NCI-H2081 treated with DMSO at 0.1 percent for 48 hours (cell line): ENCODE measurements around the gene PRPF19.

Experiments
- DNase-seq: peaks from one replicate; lab custom pipeline; 2025; lab: John Stamatoyannopoulos, UW

PRPF19 gene

GRCh38 chr11:60937811-60938210, 31.4 kb upstream of the PRPF19 start:
- DNase-seq = no peak

- DNase-seq = no peak
Measured at GRCh38 chr11:60937144-60937527, 30.8 kb upstream of the PRPF19 start.

GRCh38 chr11:60936467-60937143, 30.2 kb upstream of the PRPF19 start:
- no peak for DNase-seq

GRCh38 chr11:60935676-60936442, 29.5 kb upstream of the PRPF19 start:
- no peak for DNase-seq

- DNase-seq = no peak
Measured at GRCh38 chr11:60934790-60935605, 28.6 kb upstream of the PRPF19 start.

- no peak for DNase-seq
Measured at GRCh38 chr11:60934124-60934789, 27.9 kb upstream of the PRPF19 start.

- DNase-seq = no peak
Measured at GRCh38 chr11:60933416-60934123, 27.2 kb upstream of the PRPF19 start.

GRCh38 chr11:60932605-60933356, 26.4 kb upstream of the PRPF19 start:
- DNase-seq = no peak

- no peak for DNase-seq
Measured at GRCh38 chr11:60931917-60932316, 25.5 kb upstream of the PRPF19 start.

- DNase-seq = no peak
Measured at GRCh38 chr11:60930394-60930793, 24.0 kb upstream of the PRPF19 start.

GRCh38 chr11:60929764-60930163, 23.4 kb upstream of the PRPF19 start:
- no peak for DNase-seq

GRCh38 chr11:60928563-60929001, 22.2 kb upstream of the PRPF19 start:
- DNase-seq = no peak

- no peak for DNase-seq
Measured at GRCh38 chr11:60927600-60927999, 21.2 kb upstream of the PRPF19 start.

- DNase-seq = no peak
Measured at GRCh38 chr11:60927061-60927592, 20.7 kb upstream of the PRPF19 start.

GRCh38 chr11:60926500-60926899, 20.1 kb upstream of the PRPF19 start:
- no peak for DNase-seq

- no peak for DNase-seq
Measured at GRCh38 chr11:60925868-60926267, 19.5 kb upstream of the PRPF19 start.

- no peak for DNase-seq
Measured at GRCh38 chr11:60924906-60925853, 18.8 kb upstream of the PRPF19 start.

- DNase-seq = no peak
Measured at GRCh38 chr11:60924110-60924905, 17.9 kb upstream of the PRPF19 start, which contains the start of gene TMEM132A. TMEM132A (plus strand) TSS chr11:60924460; CDS start chr11:60924634, 174 bp downstream.

- no peak for DNase-seq
Measured at GRCh38 chr11:60923800-60924109, 17.4 kb upstream of the PRPF19 start.
